NCI-H2196 (cell line): ENCODE results near the gene PLCB2.

Experiments used
- DNase-seq: peaks from one replicate; lab custom pipeline; 2025; ENCODE audit not compliant: unreplicated experiment; lab: John Stamatoyannopoulos, UW

PLCB2 gene

DNA sequence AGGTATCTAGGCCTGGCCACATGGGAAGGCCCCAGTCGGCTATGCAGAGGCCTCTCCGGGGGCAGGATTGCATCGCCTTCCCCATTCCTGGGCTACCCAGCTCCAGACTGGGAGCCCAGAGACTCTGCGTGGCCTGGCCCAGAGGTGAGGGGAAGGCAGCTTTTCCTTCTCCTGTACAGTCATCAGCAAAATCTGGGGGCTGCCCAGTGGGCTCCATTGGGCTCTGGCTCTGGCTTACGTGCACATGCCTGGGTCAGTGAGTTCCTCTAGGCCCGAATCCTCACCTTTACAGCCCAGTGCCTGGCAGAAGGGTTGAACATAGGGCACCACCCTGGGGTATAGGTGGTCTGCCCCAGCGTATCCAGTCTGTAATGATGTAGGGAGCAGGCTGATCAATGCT lies 20.9 kb downstream of the PLCB2 start:
- DNase-seq = no peak

DNA sequence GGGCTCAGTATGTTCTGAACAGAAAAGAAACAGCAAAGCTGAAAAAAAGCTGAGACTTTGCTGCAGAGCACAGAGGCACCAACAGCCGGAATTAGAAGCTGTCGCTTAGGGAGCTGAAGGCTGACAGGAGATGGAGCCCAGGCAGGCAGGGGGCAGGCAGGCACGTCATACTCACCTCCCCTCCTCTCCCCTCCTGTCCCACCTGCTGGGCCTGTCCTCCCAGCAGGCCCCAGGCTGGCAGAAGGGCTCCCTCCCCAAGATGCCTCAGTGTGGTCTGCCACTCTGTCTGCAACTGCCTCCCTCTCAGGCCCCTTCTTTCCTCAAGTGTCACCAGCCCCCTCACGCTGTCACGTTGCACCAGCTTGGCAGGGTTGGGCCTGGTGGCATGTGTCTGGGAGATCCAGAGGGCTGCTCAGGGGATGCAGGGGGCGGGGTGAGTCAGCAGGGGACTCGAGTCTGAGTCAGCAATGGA lies 21.6 kb downstream of the PLCB2 start:
- no peak for DNase-seq

DNA sequence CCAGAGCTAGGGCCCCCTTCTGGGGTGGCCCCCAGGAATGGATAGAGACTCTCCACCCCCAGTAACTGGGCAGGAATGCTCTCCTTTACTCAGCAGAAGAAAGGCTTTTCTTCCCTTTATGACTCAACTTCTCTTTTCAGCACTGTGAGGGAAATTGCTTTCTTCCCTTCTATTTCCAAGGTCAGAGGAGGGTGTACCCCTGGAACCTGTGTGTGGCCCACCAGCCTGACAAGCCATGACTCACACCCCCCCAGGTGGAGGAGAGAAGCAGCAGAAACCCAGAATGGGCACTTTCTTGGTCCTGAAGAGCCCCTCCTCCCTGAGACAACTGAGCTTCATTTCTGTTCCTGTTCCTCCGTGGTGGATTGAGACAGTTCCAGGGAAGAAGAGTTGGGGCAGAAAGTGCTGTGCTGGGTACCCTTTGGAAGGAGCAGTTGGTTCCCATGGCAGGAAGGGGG lies 22.2 kb downstream of the PLCB2 start:
- no peak for DNase-seq

DNA sequence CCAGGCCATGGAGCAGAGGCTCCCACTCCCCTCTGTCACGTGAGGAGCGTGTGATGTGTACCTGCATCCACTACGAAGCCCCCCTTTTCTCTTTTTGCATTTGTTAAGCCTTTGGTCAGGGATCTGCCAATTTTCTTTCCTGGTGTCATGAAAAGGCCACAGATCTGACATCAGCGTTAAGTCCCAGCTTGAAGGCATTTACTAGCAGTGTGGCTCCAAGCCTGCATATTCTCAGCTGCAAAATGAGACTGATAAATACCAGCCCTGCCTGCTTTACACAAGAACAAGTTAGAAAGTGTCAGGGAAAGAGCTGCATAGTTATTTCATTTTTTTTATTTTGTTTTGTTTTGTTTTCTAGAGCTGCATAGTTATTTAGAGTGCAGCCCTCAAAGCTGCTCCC lies 22.6 kb downstream of the PLCB2 start:
- DNase-seq = no peak

DNA sequence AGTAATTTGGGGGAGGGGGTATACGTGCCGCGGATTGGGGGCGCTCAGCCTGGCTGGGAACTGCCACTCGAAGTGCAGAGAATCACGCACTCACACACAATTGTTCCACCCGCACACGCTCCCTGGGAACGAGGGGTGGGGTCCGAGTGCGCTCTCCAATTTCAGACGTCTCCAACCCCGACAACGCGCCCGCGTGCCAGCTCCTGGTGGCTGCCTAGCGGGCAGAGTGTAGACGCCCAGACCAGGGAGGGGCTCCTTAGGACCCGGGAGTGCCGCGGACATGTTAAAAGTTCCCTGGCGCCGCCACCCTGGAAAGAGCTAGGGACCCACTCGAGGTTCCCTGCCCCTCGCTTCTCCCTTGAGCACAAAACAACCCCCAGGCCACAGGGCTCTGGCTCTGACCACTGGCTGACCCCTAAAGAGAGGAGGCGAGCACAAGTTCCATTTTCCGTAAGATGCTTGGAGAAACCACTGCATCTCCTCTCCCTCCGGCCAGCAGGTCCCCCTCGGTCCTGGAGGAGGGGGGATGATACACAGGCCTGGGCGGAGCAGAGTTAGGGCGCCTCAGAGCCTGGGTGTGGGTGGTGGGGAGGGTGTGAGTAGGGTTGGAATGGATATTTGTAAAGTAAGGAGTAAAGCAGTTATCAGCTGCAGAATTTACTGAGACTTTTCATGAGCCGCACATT lies 24.0 kb downstream of the PLCB2 start:
- no peak for DNase-seq

DNA sequence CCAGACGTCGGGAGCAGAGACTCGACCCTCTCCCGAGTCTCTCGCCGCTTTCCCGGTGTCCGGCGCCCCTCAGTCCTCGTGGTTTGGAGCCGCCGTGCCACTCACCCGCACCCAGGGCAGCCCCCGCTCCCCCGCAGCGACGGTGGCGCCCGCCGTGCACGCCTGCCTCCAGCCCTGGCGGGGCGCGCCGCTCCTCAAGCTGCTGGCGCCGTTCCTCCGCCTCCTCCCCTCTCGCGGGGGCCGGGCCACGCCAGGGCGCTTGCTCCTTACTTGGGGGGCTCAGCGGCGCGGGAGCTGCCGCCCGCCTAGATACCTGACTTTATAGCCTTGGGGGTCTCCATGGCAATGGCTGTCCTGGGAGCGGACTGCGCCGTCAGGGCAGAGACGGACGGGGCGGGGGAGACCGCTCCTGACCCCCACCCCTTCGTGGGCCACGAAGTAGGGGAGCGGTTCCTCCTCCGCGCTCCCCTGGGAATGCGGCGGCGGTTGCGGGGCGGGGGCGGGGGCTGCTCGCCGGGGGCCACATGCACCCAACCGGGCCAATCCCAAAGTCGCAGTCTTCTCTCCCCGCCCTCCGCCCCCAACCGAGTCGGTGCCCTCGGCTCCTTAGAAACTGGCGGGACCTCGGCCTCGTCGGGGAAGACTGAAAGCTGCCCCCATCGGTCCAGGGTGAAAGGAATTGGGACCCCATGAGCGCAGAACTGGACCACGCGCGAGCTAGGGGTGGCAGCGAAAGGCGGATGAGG lies 24.7 kb downstream of the PLCB2 start, which contains the start of gene ANKRD63:
ANKRD63 (minus strand) TSS at position 196 of the 746 bp plus-strand sequence. CDS start 478 bp downstream, outside the sequence.
- peak; percentile 16 for DNase-seq

DNA sequence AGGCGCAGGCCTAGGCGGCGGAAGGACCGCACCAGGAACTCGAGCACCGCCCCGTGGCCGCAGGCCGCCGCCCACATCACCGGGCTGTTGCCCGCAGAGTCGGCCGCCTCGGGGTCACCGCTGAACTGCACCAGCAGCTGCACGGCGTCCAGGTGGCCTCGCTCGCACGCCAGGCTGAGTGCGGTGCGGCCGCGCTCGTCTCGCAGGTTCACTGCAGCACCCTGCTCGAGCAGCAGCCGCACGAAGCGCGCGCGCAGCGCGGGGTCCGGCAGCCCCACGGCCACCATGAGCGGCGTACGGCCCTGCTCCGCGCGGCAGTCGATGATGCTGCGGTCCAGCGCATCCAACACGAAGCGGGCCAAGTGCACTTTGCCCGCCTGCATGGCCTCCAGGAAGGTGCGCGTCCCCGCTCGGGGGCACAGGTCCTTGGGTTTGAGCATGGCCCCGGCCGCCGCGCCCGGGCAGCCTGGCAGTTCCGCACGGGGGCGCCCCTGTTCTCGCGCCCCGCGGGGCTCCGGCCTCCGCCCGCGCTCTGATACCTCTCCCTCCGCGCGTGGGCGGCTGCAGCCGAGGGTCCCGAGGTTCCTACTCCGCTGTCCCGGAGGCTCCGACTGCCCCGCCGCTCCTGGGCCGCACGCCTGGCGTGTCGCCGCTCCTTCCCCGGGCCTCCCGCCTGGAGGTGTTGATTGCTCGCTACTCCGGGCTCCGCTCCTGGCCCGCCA lies 25.4 kb downstream of the PLCB2 start:
- DNase-seq = peak; percentile 23

DNA sequence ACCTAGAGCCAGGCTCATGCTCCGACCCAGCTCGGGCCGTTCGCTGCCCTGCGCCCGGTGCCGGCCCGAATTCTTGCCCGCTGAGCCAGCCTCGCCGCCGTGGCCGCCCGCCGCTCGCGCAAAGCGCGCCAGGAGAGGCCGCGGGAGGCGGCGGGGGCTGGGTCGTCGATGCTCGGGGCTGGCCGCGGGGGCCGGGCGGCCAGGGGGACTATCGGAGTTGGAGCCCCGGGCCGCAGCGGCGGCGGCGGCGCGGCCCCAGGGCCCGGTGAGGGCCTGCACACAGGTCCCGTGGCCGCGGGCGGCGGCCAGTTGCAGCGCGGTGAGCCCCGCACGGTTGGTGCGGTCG lies 26.0 kb downstream of the PLCB2 start:
- no peak for DNase-seq

DNA sequence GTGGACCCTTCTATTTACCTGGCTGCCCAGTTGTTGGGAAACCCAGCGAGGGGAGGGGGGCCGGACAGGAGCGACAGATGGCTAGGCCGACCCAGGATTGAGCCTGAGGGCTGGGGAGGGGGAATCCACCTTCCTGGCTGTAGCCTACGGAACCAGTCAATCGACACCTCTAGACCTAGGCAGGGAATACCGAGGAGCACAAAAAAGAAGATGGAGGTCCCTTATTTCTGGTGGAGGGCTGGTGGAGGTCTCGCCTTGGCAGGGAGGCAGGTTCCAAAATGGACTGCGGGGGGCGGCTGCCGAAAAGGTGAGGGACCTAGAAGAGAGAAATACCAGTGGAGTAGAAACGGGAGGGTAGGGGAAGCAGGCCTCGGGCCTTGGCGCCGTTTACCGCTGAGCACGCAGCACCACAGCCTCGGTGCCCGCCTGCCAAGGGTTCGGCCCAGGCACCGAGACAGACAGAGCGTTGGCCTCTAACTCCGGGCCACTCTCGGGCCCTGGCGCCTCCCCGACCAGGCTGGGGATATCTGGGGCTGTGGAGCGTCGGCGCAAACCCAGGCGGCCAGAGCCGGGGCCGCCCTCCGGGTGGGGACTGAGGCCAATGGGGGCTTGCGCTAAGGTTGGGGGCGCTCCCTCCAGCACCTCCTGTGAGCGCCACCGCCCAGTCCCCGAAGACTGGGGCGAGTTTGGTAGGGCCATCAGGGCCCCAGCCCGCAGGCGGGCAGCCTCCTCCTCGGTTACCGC lies 26.5 kb downstream of the PLCB2 start:
- no peak for DNase-seq

DNA sequence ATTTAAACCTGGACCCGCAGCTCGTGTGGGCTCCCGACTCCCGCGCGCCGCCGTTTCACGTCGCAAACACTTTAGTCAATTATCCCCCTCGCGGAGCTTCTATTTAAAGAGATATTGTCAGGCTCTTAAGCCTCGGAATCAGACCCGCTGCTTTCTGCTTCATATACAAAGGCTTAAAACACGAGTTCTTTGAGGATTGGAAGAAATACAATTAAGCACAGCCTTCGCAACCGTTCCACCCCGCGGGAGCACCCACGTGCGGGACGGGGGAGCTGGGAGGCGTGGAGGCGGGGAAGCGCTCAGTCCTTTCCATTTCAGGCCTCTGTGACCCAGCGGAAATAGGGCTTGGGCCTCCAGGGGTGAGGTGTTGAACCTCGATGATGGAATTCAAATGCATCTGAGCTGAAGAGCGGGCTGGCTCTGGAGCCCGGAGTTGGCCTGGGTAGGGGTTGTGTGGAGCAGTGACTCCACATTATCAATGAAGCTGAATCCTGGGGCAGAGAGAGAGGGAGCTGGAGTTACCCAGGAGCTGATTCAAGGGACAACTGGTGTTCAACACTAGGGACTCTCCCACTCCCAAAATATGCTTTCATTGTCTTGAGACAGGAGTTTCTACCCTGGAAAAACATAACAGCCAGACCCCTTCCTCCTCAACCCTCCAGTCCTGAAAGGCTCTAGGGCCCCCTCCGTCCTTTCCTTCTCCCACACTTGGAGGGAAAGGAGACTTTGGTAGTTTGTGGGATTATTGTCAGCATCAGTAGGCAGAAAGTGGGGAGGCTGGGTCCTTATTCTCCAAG lies 27.3 kb downstream of the PLCB2 start:
- no peak for DNase-seq

DNA sequence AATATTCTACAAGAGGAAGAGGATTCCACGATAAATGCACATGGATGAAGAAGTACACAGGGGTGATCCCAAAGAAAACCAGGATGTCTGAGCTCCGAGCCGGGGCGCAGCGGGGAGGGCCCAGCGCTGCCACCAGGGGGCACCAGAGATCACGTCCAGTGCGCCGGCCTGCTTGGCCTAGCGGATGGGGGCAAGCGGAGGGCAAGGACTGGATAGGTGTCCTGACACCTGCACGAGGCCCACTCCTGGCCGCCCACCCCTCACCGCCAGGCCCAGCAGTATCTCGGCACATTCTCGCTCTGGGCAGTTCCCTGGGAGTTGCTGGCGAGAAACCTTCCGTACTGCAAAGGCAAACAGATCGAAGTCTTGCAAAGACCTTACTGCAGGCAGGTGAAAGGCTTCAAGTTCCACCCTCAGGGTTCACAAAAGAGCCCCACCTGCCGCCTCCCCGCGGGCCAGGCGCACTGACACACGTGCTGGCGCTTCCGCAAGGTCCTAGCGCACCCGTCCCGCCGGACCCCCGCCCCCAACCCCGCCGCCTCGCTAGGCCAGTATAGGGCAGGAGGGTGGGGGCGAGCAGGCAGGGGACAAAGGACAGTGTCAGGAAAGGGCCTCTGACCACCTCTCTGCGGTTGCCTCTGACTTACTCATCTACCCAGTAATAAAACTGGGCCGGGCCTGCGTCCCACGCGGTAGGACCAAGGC lies 28.1 kb downstream of the PLCB2 start:
- DNase-seq = peak; percentile 51

DNA sequence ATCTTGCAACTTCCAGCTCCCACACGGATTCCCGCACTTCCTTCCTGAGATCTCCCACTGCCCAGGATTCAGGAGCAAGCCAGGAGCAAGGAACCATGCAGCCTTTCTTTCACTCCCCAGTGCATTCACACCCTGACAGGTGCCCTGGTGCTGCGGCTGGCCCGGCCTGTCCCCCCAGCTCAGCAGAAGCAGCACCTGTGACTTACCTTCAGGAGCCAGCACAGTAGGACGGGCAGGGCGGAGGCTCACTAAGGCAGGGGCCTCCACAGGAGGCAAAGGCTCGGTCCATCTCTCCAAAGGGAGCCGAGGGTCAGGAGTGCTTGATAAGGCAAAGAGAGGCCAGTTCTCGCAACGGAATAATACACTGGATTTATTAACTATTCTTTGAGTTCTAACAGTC lies 29.7 kb downstream of the PLCB2 start:
- DNase-seq = no peak

DNA sequence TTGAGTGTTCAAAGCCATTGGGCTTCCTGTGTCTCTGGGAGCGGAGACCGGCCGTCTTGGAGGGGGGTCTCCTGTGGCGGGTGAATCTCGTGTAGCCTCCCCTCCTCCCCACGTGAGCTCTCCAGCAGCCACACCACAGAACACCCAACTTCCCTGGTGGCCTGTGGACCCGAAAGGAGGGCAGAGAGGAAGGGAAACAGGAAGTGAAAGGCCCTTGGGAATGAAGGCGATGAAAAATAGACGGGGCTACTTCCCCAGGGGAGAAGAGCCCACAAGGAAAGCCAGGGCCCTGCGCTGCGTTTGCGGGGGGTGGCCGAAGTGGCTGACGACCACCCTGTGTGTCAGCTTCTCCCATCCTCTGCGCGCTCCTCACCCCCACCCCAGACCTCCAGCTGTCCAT lies 30.3 kb downstream of the PLCB2 start:
- no peak for DNase-seq

DNA sequence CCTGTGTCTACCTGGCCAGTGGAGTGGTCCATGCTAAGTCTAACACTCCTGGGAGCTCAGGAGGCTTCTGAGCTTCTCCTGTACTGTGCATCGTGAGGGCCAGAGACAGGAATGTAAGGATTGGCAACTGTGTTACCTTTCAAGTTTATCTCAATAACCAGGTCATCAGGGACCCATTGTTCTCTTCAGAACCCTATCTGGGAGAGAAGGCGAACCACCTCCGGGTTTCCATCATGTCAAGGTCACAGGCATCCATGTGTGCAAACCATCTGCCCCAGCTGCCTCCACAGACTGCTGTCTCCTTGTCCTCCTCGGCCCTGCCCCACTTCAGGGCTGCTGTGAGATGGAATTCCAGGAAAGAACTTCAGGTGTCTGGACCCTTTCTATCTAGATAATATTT lies 30.8 kb downstream of the PLCB2 start:
- DNase-seq = no peak

DNA sequence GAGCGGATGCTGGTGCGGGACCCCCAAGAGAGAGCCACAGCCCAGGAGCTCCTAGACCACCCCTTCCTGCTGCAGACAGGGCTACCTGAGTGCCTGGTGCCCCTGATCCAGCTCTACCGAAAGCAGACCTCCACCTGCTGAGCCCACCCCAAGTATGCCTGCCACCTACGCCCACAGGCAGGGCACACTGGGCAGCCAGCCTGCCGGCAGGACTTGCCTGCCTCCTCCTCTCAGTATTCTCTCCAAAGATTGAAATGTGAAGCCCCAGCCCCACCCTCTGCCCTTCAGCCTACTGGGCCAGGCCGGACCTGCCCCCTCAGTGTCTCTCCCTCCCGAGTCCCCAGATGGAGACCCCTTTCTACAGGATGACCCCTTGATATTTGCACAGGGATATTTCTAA lies 31.8 kb downstream of the PLCB2 start:
- no peak for DNase-seq

DNA sequence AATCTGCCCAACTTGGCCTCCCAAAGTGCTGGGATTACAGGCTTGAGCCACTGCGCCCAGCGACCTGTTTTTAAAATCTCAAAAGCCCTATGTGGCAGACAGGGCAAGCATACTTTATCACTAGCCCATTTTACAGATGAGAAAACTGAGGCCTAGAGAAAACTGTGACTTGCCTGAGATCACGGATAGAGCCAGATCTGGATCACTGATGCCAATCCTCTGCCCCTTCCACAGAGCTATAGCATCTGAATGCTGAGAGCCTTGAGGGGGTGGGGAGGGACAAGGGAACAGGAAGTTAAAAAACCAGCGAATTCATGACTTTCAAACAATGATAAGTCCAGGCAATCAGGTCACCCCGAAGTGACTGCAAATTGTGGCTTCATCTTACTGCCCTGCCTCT lies 32.2 kb downstream of the PLCB2 start:
- no peak for DNase-seq

DNA sequence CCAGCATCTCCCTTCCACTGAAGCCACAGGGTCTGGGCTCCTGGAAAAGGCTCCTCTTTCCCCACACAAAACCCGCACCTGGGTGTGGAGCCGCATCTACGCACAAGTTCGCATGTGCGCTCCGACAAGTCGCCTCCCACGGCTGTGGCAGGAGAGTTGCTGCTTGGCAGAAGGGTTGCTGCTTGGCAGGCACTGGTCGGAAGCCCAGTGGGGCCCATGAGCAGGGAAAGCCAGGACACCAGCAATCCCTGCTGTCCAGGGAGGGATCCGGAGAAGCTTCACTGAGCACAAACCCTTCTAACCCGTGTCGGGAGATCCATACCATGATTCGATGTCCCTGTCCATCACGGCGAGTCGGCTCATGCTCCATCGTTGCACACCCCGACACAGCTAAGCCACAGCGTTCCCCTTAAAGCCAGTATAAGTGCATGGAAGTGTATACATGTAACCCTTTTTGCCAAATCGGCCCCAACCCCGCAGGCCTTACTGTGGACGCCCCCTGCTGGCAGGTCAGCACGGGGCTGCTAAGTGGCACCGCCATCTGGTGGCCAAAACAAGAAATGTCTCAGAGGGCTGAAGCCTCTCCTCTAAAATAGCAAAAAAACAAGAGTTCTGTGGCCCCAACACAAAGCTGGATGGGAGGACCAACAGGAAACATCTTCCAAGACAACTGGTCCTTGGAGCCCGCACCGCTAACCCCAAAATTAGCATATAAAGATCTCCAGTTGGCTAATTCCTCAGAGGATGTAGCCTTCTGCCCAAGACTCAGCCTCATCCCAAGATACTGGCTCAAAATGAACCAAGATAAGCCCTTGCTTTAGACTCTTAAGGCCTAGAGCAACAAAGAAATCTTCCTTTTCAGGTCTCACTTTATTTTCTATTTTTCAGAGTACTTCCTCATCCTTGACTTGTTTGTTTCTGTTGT lies 33.1 kb downstream of the PLCB2 start:
- peak; percentile 72 for DNase-seq

DNA sequence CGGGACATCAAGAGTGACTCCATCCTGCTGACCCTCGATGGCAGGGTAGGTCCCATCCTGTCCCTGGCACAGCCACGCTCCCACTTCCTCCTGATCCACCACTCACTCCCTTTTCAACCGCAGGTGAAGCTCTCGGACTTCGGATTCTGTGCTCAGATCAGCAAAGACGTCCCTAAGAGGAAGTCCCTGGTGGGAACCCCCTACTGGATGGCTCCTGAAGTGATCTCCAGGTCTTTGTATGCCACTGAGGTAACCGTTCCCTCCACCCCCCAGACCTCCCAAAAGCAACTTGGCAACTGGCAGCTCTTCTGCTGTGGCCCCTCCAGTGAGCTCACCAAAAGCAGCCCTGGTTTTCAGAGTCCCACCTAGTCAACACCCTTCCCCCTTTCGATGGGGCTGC lies 34.3 kb downstream of the PLCB2 start:
- DNase-seq = no peak
